HG03571 (cell line): ENCODE measurements around the gene LITAF.
A peak's percentile ranks its signal among the peaks of the same experiment; 100 is the strongest.
"Not testable (repeated sequence)": the region's sequence is repeated elsewhere in the genome, so short reads cannot be mapped to it uniquely, and the experiment has no call there.

ENCODE experiments used
- ATAC-seq: cut with Tn5 transposase; IDR thresholded peaks from one replicate; pipeline ENCODE4 v1.9.1; 2021; ENCODE audit not compliant: unreplicated experiment

The LITAF gene

DNA sequence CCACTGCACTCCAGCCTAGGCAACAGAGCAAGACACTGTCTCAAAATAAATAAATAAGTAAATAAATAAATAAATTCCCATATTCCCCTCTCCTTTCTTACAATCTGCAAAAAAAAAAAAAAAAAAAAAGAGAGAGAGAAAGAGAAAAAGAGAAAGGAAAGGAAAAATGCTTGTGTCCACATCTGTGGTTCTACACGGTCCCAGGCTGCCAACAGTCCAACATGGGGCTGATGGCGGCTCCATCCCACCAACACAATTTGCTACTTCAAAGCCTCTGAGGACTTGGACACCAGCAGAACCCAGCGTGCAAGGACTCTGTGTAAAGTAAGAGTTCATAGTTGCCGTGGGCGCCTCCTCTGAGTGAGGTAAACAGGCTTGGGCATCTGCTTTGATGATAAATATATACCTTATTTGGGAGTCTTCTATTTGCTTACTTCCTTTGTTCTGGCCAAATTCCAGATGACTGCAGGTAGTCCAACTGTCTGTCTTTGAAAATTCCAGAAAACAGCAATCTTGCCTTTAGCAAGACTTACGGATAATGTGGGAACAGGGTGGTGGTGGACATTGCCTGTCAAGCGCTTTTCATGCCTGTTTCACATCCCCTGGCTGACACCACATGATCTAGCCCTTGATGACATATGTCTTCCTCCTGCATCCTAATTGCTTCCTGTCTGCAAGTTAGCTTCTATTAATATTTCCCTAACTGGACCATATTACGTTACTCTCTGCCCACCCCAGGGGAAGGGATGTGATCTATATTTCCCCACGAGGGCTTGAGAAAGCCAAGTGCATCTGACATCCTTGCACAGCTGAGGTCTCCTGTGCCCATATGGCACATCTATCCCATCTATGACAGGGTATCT is 10.1 kb downstream of the LITAF start:
- ATAC-seq, result peak; percentile 77

DNA sequence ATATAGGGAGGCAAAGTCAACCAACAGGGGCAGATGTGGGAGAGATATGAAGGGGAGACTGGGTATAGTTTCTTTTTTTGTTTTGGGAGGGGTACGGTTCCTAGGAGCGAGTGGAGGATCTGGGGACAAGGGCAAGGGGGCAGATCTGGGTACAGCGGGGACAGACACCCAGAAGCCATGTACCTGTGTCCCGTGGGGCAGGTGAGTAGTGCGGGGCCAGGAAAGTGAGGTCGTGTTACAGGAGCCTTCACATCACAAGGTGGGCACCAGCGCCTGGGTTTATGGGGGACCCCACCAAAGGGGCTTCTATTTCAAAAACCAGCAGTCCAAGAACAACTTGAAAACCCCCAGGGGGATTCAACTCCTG is 11.5 kb downstream of the LITAF start:
- ATAC-seq, result no peak

- ATAC-seq, result no peak
These were observed 14.3 kb downstream of the LITAF start for GRCh38 chr16:11572301-11572995.

DNA sequence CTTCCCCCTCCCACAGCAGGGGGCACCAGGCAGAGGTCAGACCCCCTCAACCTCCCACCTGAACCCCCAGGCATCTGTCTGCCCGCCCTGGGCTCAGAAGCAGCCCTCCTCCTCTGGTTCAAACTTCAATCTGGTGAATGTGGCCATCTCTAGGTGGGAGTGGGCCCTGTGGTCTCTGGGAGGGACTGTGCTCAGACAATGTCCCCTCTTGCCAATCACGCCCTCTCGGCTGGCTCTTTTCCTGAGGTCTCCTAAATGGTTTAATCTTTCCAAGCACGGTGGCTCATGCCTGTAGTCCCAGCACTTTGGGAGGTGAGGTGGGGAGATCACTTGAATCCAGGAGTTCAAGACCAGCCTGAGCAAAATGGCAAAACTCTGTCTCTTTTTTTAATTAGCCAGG is 15.2 kb downstream of the LITAF start:
- ATAC-seq, result no peak

DNA sequence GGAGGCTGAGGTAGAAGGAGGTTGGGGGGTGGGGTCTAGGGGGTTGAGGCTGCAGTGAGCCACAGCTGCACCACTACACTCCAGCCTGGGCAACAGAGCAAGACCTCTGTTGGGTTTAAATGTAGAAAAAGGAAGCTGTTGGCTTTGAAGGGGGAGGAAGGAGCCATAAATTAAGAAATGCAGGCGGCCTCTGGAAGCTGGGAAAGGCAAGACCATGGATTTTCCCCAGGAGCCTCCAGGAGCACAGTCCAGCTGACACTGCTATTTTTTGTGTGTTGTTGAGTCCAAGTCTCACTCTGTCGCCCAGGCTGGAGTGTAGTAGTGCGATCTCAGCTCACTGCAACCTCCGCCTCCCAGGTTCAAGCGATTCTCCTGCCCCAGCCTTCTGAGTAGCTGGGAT is 15.9 kb downstream of the LITAF start:
- ATAC-seq, result no peak

- ATAC-seq, result no peak
These were observed 16.5 kb downstream of the LITAF start for GRCh38 chr16:11570258-11570657.

DNA sequence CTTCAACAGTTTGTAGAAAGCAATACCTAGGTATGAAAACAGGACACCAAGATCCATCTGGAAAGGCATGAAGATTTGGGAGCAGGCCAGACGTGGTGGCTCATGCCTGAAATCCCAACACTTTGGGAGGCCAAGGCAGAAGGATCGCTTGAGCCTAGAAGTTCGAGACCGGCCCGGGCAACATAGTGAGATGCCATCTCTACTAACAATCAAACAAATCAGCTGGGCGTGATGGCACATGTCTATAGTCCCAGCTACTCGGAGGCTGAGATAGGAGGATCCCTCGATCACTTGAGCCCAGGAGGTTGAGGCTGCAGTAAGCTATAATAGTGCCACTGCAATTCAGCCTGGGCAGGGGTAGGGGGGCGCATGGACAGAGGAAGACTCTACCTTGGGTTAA is 20.3 kb downstream of the LITAF start:
- ATAC-seq, result no peak

- ATAC-seq, result no peak
These were observed 21.1 kb downstream of the LITAF start for GRCh38 chr16:11565665-11566064.

DNA sequence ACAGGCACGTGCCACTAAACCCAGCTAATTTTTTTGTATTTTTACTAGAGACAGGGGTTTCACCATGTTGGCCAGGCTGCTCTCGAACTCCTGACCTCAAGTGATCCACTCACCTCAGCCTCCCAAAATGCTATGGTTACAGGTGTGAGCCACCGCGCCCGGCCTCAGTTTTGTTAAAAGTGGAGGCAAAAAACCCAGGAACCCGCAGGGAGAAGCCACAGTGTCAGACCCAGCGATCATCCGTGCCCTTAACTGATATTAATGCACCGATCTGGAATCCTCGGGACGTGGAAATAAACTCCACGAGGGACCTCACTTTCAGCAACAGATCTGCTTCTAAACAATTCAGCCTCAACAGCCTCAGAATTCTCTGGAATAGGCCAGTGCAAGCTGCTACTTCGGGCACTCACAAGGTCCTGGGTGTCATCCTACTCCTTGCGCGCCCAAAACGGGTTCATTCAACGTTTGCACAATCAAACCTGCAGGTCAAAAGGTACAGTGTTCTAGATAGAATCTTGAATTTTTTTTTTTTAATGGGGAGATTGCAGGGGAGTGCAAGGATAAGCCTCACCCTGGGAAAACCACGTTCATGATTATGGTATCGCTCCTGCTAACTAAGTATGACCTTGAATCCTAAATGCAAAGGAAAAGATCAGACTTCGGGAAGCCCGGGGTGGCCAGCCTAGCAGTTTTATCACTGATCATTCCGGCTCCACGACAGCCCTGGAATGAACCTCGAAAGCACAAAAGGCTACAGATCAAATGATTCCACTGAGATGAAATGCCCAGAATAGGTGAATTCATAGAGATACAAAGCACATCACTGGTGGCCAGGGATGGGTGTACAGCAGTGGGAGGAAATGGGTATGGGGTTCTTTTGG is 22.4 kb downstream of the LITAF start:
- no peak for ATAC-seq

GRCh38 chr16:11563493-11564040 is 23.2 kb downstream of the LITAF start:
- no peak for ATAC-seq

DNA sequence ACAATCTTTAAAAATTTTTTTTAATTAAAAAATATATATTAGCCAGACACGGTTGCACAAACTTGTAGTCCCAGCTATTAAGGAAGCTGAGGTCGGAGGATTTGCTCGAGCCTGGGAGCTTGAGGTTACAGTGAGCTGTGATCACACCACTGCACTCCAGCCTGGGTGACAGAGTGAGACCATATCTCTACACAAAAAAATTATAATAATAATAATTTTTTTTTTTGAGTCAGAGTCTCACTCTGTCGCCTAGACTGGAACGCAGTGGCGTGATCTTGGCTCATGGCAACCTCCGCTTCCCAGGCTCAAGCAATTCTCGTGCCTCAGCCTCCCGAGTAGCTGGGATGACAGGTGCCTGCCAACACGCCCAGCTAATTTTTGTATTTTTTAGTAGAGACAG is 23.8 kb downstream of the LITAF start:
- ATAC-seq, result no peak

DNA sequence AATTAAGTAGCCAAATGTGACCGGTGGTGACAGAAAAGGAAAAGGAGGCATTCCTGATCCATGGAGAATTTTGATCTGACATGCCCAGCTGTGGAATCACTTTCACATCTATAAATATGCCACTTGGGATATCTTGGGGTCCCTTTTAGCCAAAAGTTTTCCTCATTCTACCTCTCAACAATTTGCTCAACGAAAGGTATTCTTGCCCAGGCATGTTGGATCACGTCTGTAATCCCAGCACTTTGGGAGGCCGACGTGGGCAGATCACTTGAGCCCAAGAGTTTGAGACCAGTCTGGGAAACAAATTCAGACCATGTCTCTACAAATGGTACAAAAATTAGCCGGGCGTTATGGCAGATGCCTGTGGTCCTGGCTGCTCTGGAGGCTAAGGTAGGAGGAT is 24.3 kb downstream of the LITAF start:
- no peak for ATAC-seq

DNA sequence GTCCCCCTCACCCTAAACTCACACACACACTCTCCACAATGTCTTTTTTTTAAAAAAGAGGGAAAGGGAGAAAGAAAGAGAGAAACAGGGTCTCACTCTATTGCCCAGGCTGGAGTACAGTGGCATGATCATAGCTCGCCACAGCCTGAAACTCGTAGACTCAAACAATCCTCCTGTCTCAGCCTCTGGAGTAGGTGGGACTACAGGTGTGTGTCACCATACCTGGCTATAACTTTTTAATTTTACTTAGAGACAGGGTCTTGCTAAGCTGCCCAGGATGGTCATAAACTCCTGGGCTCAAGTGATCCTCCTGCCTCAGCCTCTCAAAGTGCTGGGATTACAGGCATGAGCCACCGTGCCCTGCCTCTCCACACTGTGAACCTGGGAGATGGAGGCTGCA is 24.9 kb downstream of the LITAF start:
- no peak for ATAC-seq

- no peak for ATAC-seq
These were observed 25.3 kb downstream of the LITAF start for GRCh38 chr16:11561454-11561805.

DNA sequence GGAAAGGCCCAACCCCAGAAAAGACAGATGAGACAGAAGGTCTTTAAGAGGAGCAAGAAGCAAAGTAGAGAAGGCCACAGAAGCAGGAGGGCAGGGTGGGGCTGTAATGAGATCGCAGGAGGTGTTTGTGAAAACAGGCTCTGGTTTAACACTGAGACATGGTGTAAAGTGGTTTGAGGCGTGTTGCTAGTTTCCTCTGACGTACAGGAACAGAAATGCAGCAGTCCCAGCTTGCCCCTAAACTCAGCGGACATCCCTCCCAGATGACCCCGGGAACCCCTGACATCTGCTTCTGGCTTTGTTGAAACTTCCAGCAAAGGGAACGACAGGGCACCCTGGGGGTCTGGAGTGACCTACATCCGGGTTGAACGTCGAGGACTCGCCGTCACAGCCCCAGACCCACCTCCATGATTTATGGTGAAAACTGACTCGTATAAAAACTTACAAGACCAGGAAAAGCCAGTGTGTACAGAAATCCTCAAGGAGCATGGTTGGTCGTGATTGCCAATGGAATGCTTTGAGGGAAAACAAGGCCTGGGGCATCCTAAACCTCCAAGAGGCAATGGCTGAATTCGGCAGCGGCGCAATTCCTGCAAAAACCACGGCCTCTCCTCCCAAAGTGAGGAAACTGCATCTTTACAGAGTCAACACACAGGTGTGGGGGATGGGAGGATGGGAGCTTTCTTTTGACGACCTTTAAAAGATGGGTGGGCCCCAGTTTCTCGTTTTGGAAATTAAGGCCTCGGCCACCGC is 25.8 kb downstream of the LITAF start:
- ATAC-seq, result no peak

- ATAC-seq, result not testable (repeated sequence)
These were observed 28.4 kb downstream of the LITAF start for GRCh38 chr16:11558308-11558823.

- ATAC-seq, result no peak
These were observed 28.9 kb downstream of the LITAF start for GRCh38 chr16:11557801-11558200.

DNA sequence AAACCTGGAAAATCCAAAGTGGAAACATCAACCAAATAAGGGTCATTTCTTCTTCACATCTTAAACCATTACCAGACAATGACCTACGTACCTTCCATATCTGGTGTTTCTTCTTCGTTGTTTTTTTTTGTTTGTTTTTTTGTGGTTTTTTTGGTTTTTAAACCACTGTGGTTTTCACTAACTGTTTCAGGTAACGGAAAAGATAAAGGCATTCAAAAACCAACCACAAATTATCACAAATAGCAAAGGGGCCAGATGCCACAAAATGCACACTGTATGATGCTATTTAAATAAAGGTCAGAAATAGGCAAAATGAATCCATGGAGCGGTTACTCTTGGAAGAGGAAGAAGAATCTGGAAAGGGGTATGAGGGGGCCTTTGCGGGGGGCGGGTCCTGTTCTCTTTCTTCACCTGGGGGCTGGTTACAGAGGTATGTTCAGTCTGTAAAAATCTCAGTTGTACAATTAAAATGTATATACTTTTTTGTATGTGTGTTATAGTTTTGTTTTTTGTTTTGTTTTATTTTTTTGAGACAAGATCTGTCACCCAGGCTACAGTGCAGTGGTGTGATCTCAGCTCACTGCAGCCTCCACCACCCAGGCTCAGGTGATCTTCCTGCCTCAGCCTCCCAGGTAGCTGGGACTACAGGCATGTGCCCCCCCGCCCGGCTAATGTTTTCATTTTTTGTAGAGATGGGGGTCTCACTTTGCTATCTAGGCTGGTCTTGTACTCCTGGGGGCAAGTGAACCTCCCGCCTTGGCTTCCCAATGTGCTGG is 29.6 kb downstream of the LITAF start:
- no peak for ATAC-seq

GRCh38 chr16:11556214-11556819 is 30.4 kb downstream of the LITAF start:
- no peak for ATAC-seq
